ENCODE measurements around the gene ZNF584. TPM values are rescaled to one million over a fixed set of nuclear protein-coding genes. Genes with fewer than 3 reads are reported as not detected.
"Not testable (repeated sequence)": the region's sequence is repeated elsewhere in the genome, so short reads cannot be mapped to it uniquely, and the experiment has no call there.

ZNF584 gene
- total RNA-seq, 1 donor from 2014 or later = 16.7 TPM

DNA sequence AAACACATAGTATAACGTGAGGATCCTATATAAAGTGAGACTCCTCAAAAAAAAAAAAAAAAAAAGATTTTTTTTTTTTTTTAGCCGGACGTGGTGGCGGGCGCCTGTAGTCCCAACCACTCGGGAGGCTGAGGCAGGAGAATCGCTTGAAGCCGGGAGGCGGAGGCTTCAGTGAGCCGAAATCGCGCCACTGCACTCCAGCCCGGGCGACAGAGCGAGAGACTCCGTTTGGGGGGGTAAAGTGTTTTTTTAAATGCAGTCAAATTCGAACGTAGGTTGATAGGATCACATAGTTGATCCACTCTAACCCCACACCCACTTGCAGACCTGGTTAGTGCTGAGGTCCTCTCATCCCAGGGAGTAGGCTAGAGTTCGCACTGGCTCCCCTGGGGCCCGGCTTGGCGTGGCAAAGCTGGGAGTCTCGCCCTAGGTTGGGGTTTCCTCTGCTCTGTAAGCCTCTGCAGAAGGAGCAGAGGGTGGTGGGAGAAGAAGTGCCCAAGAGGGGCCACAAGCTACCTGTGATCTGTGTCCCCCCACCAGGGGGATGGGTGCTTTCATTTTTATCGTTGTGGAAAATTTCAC is 6.5 kb upstream of the ZNF584 start:
- peaks cover 12% of the 10 kb centered on the region for H3K27me3 Mint-ChIP-seq
- H3K27ac Mint-ChIP-seq = peak overlapping the region; percentile 20
- DNase-seq (ENCODE audit: low spot score, unreplicated experiment) = no peak
- H3K36me3 Mint-ChIP-seq (ENCODE audit: insufficient read depth) = no peaks in the 10 kb centered on the region
- peaks cover 20% of the 10 kb centered on the region for H3K4me1 Mint-ChIP-seq (ENCODE audit: low read depth)
- no peaks in the 10 kb centered on the region for H3K9me3 Mint-ChIP-seq (ENCODE audit: low read depth)
- TF ChIP-seq, protein P1, sequence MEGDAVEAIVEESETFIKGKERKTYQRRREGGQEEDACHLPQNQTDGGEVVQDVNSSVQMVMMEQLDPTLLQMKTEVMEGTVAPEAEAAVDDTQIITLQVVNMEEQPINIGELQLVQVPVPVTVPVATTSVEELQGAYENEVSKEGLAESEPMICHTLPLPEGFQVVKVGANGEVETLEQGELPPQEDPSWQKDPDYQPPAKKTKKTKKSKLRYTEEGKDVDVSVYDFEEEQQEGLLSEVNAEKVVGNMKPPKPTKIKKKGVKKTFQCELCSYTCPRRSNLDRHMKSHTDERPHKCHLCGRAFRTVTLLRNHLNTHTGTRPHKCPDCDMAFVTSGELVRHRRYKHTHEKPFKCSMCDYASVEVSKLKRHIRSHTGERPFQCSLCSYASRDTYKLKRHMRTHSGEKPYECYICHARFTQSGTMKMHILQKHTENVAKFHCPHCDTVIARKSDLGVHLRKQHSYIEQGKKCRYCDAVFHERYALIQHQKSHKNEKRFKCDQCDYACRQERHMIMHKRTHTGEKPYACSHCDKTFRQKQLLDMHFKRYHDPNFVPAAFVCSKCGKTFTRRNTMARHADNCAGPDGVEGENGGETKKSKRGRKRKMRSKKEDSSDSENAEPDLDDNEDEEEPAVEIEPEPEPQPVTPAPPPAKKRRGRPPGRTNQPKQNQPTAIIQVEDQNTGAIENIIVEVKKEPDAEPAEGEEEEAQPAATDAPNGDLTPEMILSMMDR (IDR thresholded peaks at IDR 0.05; ENCODE audit: unreplicated experiment) = no peak
- H3K4me3 Mint-ChIP-seq (ENCODE audit: low read depth) = peak overlapping the region; percentile 87

DNA sequence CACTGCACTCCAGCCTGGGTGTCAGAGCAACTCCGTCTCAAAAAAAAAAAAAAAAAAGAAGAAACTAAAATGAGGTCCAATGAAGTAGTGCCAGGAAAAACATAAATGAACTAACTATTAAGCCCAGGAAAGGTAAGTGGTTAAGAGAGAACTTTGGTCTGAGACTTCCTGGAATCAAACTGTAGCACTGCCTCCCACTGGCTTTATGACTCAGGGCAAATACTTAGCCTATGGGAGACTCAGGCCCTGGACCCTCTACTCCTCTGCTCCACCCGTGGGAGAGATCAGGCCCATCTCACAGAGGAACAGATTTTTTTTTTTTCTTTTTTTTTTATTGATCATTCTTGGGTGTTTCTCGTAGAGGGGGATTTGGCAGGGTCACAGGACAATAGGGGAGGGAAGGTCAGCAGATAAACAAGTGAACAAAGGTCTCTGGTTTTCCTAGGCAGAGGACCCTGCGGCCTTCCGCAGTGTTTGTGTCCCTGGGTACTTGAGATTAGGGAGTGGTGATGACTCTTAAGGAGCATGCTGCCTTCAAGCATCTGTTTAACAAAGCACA is 4.5 kb upstream of the ZNF584 start:
- H3K4me1 Mint-ChIP-seq (ENCODE audit: low read depth) = peaks cover 29% of the 10 kb centered on the region
- H3K4me3 Mint-ChIP-seq (ENCODE audit: low read depth); H3K27me3 Mint-ChIP-seq; H3K9me3 Mint-ChIP-seq (ENCODE audit: low read depth); H3K27ac Mint-ChIP-seq; H3K36me3 Mint-ChIP-seq (ENCODE audit: insufficient read depth); DNase-seq (ENCODE audit: low spot score, unreplicated experiment): not testable (repeated sequence)

DNA sequence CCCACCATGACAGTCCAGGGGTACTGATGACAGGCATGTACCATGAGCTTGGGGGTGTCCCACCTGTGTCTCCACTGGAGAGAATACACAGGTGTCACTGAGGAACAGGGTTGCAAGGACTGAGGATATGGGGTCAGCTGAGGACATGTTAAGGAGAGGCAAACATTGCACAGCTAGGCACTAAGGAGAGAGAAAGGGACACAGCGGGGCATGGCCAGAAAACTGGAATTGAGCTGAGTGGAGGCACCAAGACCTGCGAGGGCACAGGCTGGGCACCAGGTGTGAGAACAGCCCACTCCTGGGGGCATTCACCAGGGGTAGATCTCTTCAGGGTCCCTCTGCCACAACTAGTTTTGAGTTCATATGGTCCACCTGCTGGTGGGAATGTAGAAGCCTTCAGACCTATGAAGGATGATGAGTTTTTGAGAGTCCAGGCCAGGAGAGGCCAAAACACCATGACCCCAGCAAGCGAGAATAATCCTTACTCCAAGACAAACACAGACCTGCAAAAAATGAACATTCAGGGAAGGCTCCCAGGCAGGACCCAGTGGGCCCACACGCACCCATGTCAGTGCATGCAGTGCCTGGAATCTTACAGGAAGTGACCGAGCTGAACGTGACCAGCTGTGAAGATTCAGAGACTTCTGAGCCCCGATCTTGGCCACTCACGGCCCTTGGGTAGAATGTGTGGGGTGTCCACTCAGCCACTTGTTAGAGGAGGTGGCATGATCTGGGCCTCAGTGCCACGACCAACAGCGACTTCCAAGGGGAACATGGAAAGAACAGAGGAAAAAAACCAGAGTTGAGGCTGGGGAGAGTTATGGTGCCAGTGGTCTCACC is 1.4 kb upstream of the ZNF584 start:
- Mint-ChIP-seq H3K4me1 (ENCODE audit: low read depth) (peaks cover 25% of the 10 kb centered on the region), H3K27me3 (no peaks in the 10 kb centered on the region), H3K36me3 (ENCODE audit: insufficient read depth) (no peaks in the 10 kb centered on the region), H3K9me3 (ENCODE audit: low read depth) (no peaks in the 10 kb centered on the region), H3K4me3 (ENCODE audit: low read depth) (peak overlapping the region; percentile 82), H3K27ac (peak overlapping the region; percentile 97)
- no peak for DNase-seq (ENCODE audit: low spot score, unreplicated experiment)
- TF ChIP-seq, protein P1 (IDR thresholded peaks at IDR 0.05; ENCODE audit: unreplicated experiment) = peak; percentile 53

DNA sequence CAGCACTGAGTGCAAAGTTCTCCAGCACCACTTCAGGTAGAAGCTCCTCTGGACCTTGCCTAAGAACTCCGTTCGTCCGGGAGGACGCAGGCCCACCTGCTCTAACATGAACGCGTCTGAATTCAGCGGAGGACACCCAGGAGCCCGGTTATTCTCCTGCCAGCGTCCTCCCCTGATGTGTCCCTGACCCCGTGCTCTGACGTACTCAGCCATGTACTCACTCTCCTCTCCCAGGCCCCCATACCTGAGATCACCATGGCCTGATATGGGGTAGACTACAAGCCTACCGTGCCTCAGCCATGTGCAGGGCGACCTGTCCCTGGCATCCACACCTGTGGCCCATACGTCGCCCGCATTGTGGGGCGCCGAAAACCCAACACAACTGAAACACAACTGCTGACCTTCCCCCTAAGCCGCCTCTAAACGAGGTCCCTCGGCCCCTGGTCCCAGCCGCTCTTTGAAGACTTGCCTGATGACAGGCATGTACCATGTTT is 744 bp upstream of the ZNF584 start:
- Mint-ChIP-seq H3K4me3 (ENCODE audit: low read depth) (peak overlapping the region; percentile 82), H3K27ac (peak overlapping the region; percentile 97), H3K4me1 (ENCODE audit: low read depth) (peaks cover 23% of the 10 kb centered on the region), H3K36me3 (ENCODE audit: insufficient read depth) (peaks cover 2% of the 10 kb centered on the region), H3K9me3 (ENCODE audit: low read depth) (no peaks in the 10 kb centered on the region), H3K27me3 (no peaks in the 10 kb centered on the region)
- TF ChIP-seq, protein P1 (IDR thresholded peaks at IDR 0.05; ENCODE audit: unreplicated experiment) = no peak
- no peak for DNase-seq (ENCODE audit: low spot score, unreplicated experiment)

DNA sequence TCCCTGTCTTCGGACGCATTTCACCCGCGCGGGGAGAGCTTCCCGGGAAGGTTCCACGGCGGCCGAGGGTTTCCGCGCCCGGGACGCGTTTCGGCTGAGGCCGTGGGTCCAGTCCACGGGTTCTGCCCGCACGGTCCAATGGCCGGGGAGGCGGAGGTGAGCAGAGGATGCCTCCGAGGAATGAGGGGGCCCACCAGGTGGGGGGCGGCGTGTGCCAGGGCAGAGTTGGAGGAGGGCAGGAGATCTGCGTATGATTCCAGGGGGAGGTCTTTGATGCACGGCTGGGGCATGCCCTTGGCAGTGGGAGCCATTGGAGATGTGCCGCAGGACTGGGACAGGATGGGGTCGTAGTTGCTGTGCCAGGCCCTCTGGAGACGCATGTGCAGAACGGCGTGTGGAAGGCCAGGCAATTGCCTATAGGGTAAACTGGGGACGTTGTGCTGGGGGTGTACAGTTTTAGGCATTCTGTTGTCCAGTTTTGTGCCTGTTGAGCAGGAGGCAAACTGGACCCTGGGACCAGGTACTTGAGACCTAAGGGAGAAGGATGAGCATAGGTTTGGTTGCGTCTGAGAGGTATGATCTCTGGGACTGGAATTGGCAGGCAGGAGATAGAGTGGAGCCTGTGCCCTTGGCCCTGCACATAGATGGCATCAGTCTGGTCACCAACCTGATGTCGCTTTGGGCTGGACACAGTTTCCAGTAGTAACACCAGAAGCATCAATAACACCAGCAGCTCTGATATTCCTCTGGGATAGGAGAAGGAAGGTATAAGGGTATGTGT is 751 bp downstream of the ZNF584 start:
- Mint-ChIP-seq H3K36me3 (ENCODE audit: insufficient read depth) (peaks cover 6% of the 10 kb centered on the region), H3K9me3 (ENCODE audit: low read depth) (no peaks in the 10 kb centered on the region), H3K4me1 (ENCODE audit: low read depth) (peaks cover 19% of the 10 kb centered on the region), H3K27me3 (no peaks in the 10 kb centered on the region), H3K27ac (peak overlapping the region; percentile 11), H3K4me3 (ENCODE audit: low read depth) (peak overlapping the region; percentile 82)
- TF ChIP-seq, protein P1 (IDR thresholded peaks at IDR 0.05; ENCODE audit: unreplicated experiment) = no peak
- no peak for DNase-seq (ENCODE audit: low spot score, unreplicated experiment)
